GM12892 (cell line): ENCODE measurements around the gene PPT1.
A peak's percentile ranks its signal among the peaks of the same experiment; 100 is the strongest.

Experiments
- DNase-seq: peaks from one replicate; pipeline ENCODE4 v3.0.0; 2011; ENCODE audit not compliant: insufficient read length
- FAIRE-seq: peaks from 2 replicates; lab custom pipeline; 2011; peaks lifted over from hg19 to GRCh38; lab: Jason Lieb, UNC
- POLR2A ChIP-seq: IDR thresholded peaks from 2 replicates; pipeline ENCODE4 v1.6.1; 2011; ENCODE audit warnings: low read depth, low read length, control low read depth
- POLR2AphosphoS5 ChIP-seq: IDR thresholded peaks from 2 replicates; pipeline ENCODE4 v1.6.1; 2011; ENCODE audit warnings: low read depth, low read length, control low read depth
- TAF1 ChIP-seq: IDR thresholded peaks from 2 replicates; pipeline ENCODE4 v1.6.1; 2011; ENCODE audit warnings: low read depth, mild to moderate bottlenecking, control low read depth, low read length, borderline replicate concordance

The PPT1 gene

GRCh38 chr1:40114400-40114799 is 17.3 kb upstream of the PPT1 start:
- DNase-seq (no peak), FAIRE-seq (no peak)
- TF ChIP-seq POLR2A (no peak), POLR2AphosphoS5 (no peak), TAF1 (no peak)

- no peak for TF ChIP-seq POLR2A
- no peak for TF ChIP-seq TAF1
- TF ChIP-seq POLR2AphosphoS5 = no peak
- no peak for FAIRE-seq
- DNase-seq = no peak
Observed at GRCh38 chr1:40110389-40110788, 13.3 kb upstream of the PPT1 start.

DNA sequence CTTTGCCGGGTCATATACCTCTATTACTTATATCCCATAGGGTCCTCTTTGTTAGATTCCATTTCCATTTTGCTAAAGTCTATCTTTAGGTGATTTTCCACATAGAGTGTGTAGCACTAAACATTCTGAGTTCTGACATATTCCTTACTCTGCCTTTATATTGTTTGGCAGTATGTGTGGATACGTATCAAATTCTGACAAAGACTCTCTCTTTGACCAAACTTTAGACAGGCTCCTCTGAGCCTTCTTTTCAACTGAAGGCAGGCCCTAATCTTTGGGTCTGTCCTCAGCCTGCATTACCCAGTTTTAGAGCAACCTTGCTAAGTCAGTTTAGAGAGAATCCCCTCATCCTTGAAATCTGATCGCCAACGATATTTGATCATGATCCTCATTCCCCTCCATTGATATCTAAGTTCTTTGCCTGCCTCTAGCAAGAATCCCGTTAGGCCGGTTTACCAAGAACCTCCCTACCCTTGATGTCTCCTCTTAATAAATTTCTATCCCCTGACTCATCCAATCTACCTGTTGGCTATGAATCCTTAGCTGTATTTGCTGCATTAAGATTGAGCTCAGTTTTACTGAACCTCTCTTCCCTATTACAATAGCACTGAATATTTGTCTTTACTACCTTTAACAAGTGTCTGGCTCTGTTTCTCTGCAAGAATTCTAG is 10.4 kb upstream of the PPT1 start:
- FAIRE-seq = no peak
- TF ChIP-seq POLR2AphosphoS5 (no peak), TAF1 (no peak), POLR2A (no peak)

GRCh38 chr1:40105028-40105427 is 8.0 kb upstream of the PPT1 start:
- FAIRE-seq = no peak
- no peak for DNase-seq
- no peak for TF ChIP-seq TAF1

More for the DNA sequence above, 10.4 kb upstream of the PPT1 start:
- no peak for DNase-seq

DNA sequence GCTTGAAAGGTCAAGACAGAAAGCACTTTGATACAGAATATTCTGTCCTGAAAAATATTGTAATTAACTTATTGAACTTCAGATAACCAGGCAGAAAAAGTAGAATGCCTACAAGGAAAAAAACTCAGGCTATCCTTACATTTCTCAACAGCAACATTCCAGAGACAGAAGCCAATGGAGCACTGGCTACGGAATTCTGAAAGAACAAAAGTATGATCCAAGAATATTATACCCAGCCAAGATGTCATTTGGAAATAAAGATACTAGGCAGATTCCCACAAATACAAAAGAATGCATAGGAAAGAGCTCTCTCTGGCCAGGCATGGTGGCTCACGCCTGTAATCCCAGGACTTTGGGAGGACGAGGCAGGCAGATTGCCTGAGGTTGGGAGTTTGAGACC is 5.8 kb upstream of the PPT1 start:
- DNase-seq = no peak
- TF ChIP-seq POLR2AphosphoS5 (no peak), TAF1 (no peak), POLR2A (no peak)
- FAIRE-seq = no peak

GRCh38 chr1:40102038-40102437 is 5.0 kb upstream of the PPT1 start:
- DNase-seq (no peak), FAIRE-seq (no peak)
- TF ChIP-seq TAF1 (no peak), POLR2AphosphoS5 (no peak), POLR2A (no peak)

GRCh38 chr1:40096646-40096976 is 441 bp downstream of the PPT1 start:
- DNase-seq (no peak), FAIRE-seq (peak; percentile 60)

DNA sequence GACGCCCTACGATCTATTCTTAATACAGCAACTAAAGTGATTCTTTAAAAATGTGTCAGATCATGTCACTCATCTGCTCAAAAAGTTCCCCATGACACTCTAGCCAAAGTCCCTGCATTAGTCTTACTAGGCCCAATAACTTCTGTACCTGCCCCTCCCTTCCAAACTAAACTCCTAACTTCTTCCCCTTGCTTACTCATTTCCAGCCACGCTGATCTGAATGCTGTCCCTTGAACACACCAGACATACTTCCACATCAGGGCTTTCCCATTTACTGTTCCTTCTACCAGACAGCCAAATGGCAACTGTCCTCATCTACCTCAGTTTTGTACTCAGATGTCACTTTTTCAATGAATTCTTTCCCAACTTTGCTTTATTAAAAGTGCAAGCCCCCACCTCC is 1.2 kb downstream of the PPT1 start:
- TF ChIP-seq POLR2A (no peak), POLR2AphosphoS5 (no peak), TAF1 (no peak)
- no peak for DNase-seq
- no peak for FAIRE-seq

More at GRCh38 chr1:40096646-40096976, 441 bp downstream of the PPT1 start:
- TF ChIP-seq POLR2AphosphoS5 = no peak
- TF ChIP-seq TAF1 = no peak
- no peak for TF ChIP-seq POLR2A

- FAIRE-seq (no peak), DNase-seq (no peak)
- TF ChIP-seq TAF1 = no peak
- TF ChIP-seq POLR2A = no peak
- no peak for TF ChIP-seq POLR2AphosphoS5
Observed at GRCh38 chr1:40094466-40095110, 2.5 kb downstream of the PPT1 start.

DNA sequence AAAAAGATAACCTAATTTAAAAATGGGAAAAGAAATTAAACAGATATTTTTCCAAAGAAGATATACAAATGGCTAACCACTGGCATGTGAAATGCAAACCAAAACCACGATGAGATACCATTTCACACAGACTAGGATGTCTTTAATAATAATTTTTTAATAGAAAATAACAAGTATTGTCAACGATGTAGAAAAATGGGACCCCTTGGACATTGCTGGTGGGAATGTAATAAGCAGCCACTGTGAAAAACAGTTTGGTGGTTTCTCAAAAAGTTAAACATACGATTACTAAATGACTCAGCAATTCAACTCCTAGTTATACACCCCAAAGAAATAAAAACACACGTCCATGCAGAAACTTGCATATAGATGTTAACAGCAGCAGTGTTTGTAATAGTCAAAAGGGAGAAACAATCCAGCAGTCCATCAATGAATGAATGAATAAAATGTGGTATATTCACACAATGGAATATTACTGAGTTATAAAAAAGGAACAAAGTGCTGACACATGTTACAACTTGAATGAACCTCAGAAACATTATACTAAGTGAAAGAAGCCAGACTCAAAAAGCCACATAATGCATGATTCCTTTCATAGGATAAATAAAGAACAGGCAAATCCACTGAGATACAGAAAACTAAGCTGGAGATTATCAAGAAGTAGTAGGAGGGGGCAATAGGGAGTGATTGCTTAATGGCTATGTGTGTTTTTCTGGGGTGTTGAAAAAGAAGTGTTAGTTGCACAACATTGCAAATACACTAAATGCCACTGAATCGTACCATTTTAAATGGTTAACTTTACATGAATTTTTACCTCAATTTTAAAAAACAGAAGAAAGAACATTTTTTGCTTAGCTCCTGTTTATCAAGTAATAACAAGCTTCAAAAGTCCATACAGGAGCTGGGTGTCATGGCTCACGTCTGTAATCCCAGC is 4.1 kb downstream of the PPT1 start:
- DNase-seq = no peak
- no peak for FAIRE-seq

DNA sequence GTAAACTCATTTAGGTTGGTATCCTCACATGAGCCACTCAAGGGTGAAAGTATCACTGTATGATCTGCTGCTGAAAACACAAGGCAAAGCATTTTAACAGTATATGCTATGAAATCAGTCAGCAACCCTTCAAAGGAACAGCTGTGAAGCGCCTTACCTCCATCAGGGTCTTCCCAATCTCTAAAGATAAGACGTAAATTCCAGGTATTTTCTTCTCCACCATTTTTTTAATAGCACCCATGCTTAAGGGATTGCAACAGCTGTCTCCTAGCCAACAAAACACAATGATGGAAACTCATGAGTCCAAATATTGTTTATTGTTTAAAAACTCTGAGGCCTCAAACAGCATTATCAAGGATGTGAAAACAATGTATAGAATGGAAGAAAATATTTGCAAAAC is 4.8 kb downstream of the PPT1 start:
- DNase-seq = no peak
- no peak for FAIRE-seq
- TF ChIP-seq POLR2A (no peak), POLR2AphosphoS5 (no peak), TAF1 (no peak)

More for the DNA sequence above, 4.1 kb downstream of the PPT1 start:
- TF ChIP-seq POLR2AphosphoS5 = no peak
- no peak for TF ChIP-seq POLR2A
- no peak for TF ChIP-seq TAF1
